ENCODE measurements around the gene BAIAP2.
"Not testable (repeated sequence)": the region's sequence is repeated elsewhere in the genome, so short reads cannot be mapped to it uniquely, and the experiment has no call there.

Gene BAIAP2

DNA sequence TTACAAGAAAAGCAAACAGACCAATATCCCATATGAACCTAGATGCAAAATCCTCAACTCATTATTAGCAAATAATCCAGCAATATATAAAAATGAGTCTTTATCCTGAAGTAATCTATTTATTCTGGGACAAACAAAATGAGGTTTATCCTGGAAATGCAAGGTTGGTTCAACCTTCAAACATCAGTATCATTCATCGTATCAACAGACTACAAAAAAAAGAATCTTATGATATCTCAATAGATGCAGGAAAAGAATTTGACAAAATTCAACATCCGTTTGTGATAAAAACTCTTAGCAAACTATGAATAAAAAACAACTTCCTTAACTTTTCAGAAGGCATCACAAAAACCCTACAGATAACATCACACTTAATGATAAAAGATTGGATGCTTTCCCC lies 18.4 kb upstream of the BAIAP2 start:
- H3K9ac ChIP-seq (ENCODE audit: low read length) = no peak overlapping the region
- H3K79me2 ChIP-seq (ENCODE audit: insufficient read depth, low read length) = no peaks in the 10 kb centered on the region
- H3K27me3 ChIP-seq (ENCODE audit: low read length) = no peaks in the 10 kb centered on the region
- H3K4me3 ChIP-seq (ENCODE audit: insufficient read depth, low read length, poor library complexity, severe bottlenecking) = no peak overlapping the region
- no peak overlapping the region for H3K27ac ChIP-seq (ENCODE audit: low read depth, low read length)
- H3K9me3 ChIP-seq (ENCODE audit: insufficient read depth, low read length) = no peaks in the 10 kb centered on the region
- TF ChIP-seq, protein P1, sequence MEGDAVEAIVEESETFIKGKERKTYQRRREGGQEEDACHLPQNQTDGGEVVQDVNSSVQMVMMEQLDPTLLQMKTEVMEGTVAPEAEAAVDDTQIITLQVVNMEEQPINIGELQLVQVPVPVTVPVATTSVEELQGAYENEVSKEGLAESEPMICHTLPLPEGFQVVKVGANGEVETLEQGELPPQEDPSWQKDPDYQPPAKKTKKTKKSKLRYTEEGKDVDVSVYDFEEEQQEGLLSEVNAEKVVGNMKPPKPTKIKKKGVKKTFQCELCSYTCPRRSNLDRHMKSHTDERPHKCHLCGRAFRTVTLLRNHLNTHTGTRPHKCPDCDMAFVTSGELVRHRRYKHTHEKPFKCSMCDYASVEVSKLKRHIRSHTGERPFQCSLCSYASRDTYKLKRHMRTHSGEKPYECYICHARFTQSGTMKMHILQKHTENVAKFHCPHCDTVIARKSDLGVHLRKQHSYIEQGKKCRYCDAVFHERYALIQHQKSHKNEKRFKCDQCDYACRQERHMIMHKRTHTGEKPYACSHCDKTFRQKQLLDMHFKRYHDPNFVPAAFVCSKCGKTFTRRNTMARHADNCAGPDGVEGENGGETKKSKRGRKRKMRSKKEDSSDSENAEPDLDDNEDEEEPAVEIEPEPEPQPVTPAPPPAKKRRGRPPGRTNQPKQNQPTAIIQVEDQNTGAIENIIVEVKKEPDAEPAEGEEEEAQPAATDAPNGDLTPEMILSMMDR (IDR thresholded peaks at IDR 0.05; ENCODE audit: insufficient read depth, low read length, poor library complexity, severe bottlenecking) = no peak
- TF ChIP-seq EZH2phosphoT487 (conservative IDR thresholded peaks at IDR 0.05; ENCODE audit: low read length) = no peak
- no peak overlapping the region for H3K4me2 ChIP-seq (ENCODE audit: low read depth, low read length, poor library complexity, severe bottlenecking)
- no peaks in the 10 kb centered on the region for H3F3A ChIP-seq (ENCODE audit: insufficient read depth)
- H2AFZ ChIP-seq (ENCODE audit: low read depth, low read length, severe bottlenecking) = no peak overlapping the region
- no peaks in the 10 kb centered on the region for H3K36me3 ChIP-seq (ENCODE audit: low read length)
- H3K9me2 ChIP-seq (replicated peaks; ENCODE audit: insufficient read depth, low read length) = no peaks in the 10 kb centered on the region
- no peaks in the 10 kb centered on the region for H4K20me1 ChIP-seq (ENCODE audit: low read depth, low read length)

DNA sequence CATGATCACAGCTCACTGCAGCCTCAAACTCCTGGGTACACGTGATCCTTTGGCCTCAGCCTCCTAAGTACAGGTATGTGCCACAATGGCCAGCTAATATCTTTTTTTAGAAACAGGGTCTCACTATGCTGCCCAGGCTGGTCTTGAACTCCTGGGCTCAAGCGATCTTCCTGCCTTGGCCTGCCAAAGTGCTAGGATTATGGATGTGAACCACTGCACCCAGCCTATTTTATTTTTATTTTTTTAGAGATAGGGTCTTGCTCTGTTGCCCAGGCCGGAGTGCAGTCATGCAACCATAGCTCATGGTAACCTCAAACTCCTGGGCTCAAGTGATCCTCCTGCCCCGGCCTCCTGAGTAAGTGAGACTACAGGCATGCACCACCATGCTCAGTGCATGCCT lies 17.6 kb upstream of the BAIAP2 start:
- not testable (repeated sequence) for H3K9me2 ChIP-seq (replicated peaks; ENCODE audit: insufficient read depth, low read length); H3K27ac ChIP-seq (ENCODE audit: low read depth, low read length); H3F3A ChIP-seq (ENCODE audit: insufficient read depth); H3K79me2 ChIP-seq (ENCODE audit: insufficient read depth, low read length); H3K9me3 ChIP-seq (ENCODE audit: insufficient read depth, low read length); H3K36me3 ChIP-seq (ENCODE audit: low read length); H3K4me3 ChIP-seq (ENCODE audit: insufficient read depth, low read length, poor library complexity, severe bottlenecking); H2AFZ ChIP-seq (ENCODE audit: low read depth, low read length, severe bottlenecking); H4K20me1 ChIP-seq (ENCODE audit: low read depth, low read length); H3K27me3 ChIP-seq (ENCODE audit: low read length); H3K4me2 ChIP-seq (ENCODE audit: low read depth, low read length, poor library complexity, severe bottlenecking); H3K9ac ChIP-seq (ENCODE audit: low read length)

DNA sequence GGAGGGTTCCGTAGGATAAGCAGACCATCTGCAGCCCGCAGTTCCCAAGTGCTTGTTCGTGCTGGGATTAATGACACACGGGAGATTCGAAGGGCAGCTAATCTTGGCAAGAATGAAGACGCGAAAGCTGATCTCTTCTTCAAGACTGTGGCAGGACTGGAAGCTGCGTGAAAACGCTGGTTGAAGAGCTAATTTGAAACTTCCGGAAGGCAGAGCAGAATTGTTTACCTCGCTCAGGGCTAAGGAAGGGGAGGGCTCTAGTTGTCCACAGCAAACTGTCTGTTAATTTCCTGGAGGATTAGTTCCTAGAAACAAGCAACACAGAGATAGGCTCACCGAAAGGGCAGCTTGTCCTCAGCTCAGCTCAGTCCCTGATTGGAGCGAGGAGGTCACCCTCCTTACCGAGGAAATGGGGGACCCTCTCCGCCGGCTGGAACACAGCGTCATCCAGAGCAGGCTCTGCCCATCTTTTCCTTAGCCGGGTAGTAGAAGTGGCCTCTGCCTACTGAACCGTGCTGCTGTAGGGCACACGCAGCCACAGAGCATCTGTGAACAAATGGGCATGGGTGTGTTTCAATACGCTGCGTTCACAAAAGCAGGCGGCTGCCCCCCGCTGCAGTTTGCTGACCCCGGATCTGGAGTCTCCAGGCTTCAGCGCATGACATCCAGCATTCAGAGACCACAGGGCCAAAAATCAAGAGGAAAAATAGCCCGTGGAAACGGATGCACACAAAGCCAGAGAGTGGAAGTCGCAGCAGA lies 16.7 kb upstream of the BAIAP2 start:
- TF ChIP-seq EZH2phosphoT487 (conservative IDR thresholded peaks at IDR 0.05; ENCODE audit: low read length) = no peak
- TF ChIP-seq, protein P1 (IDR thresholded peaks at IDR 0.05; ENCODE audit: insufficient read depth, low read length, poor library complexity, severe bottlenecking) = no peak
- Histone ChIP-seq H3F3A (ENCODE audit: insufficient read depth) (no peaks in the 10 kb centered on the region), H2AFZ (ENCODE audit: low read depth, low read length, severe bottlenecking) (no peak overlapping the region), H3K9ac (ENCODE audit: low read length) (no peak overlapping the region), H3K9me2 (replicated peaks; ENCODE audit: insufficient read depth, low read length) (no peaks in the 10 kb centered on the region), H3K36me3 (ENCODE audit: low read length) (no peaks in the 10 kb centered on the region), H3K79me2 (ENCODE audit: insufficient read depth, low read length) (no peaks in the 10 kb centered on the region), H4K20me1 (ENCODE audit: low read depth, low read length) (no peaks in the 10 kb centered on the region), H3K9me3 (ENCODE audit: insufficient read depth, low read length) (no peaks in the 10 kb centered on the region), H3K27me3 (ENCODE audit: low read length) (no peaks in the 10 kb centered on the region), H3K4me3 (ENCODE audit: insufficient read depth, low read length, poor library complexity, severe bottlenecking) (no peak overlapping the region), H3K4me2 (ENCODE audit: low read depth, low read length, poor library complexity, severe bottlenecking) (no peak overlapping the region), H3K27ac (ENCODE audit: low read depth, low read length) (no peak overlapping the region)

DNA sequence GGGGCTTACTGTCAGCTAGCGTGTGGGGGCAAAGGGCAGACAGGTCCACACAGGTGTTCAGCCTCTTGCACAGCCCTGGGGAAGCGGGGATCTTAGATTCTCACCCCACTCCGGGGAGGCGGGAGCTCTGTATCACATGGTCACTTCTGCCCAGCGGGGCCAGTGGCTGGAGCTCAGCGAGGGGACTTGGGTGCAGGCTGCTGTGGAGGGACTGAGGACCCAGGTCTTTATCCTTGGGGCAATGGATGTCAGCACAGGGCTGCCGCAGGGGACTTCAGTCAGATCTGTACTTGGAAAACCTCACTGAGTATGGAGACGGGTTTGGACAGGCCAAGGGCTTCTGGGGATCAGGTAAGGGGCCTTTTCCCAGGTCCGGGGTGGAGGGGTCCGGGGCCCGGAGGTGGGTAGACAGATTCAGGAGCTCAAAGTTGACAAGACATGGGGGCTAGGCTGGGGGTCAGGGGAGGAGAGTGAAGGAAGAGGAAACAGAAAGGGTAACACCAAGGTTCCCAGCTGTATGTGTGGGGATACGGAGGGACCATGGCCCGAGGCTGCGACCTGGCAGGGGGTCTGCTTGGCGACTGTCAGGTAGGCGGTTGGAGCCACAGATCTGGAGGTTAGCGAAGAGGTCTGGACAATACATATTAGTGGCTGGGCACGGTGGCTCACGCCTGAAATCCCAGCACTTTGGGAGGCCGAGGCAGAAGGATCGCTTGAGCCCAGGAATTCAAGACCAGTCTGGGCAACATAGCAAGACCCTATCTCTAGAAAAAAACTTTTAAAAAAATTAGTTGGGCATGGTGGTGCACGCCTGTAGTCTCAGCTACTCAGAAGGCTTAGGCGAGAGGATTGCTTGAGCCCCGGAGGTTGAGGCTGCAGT lies 15.1 kb upstream of the BAIAP2 start:
- Histone ChIP-seq H3K9ac (ENCODE audit: low read length) (no peak overlapping the region), H4K20me1 (ENCODE audit: low read depth, low read length) (no peaks in the 10 kb centered on the region), H3K9me3 (ENCODE audit: insufficient read depth, low read length) (no peaks in the 10 kb centered on the region), H3K27me3 (ENCODE audit: low read length) (no peaks in the 10 kb centered on the region), H3K4me3 (ENCODE audit: insufficient read depth, low read length, poor library complexity, severe bottlenecking) (no peak overlapping the region), H3F3A (ENCODE audit: insufficient read depth) (no peaks in the 10 kb centered on the region), H3K79me2 (ENCODE audit: insufficient read depth, low read length) (no peaks in the 10 kb centered on the region), H2AFZ (ENCODE audit: low read depth, low read length, severe bottlenecking) (no peak overlapping the region), H3K4me2 (ENCODE audit: low read depth, low read length, poor library complexity, severe bottlenecking) (no peak overlapping the region), H3K36me3 (ENCODE audit: low read length) (no peaks in the 10 kb centered on the region), H3K9me2 (replicated peaks; ENCODE audit: insufficient read depth, low read length) (no peaks in the 10 kb centered on the region), H3K27ac (ENCODE audit: low read depth, low read length) (no peak overlapping the region)
- no peak for TF ChIP-seq EZH2phosphoT487 (conservative IDR thresholded peaks at IDR 0.05; ENCODE audit: low read length)
- TF ChIP-seq, protein P1 (IDR thresholded peaks at IDR 0.05; ENCODE audit: insufficient read depth, low read length, poor library complexity, severe bottlenecking) = no peak

Data from SU-DHL-6 (cell line).